DOHH2 (cell line): Measurements from ENCODE around the gene RPL10.
"Not testable (repeated sequence)": the region's sequence is repeated elsewhere in the genome, so short reads cannot be mapped to it uniquely, and the experiment has no call there.

Source experiments
- H3F3A ChIP-seq: fragments of 200-600 bp; sonication (generic), shearing (Covaris generic); 2 replicates; pipeline ENCODE4 v1.6.0; 2016; ENCODE audit warnings: antibody characterized with exemption, mild to moderate bottlenecking; ENCODE audit not compliant: control insufficient read depth, insufficient read depth
- H3K27ac ChIP-seq: fragments of 200-600 bp; sonication (generic); 2 replicates; pipeline ENCODE4 v1.5.1; 2014; ENCODE audit warnings: low read depth, mild to moderate bottlenecking, low read length, moderate library complexity
- H3K27me3 ChIP-seq: fragments of 200-600 bp; sonication (generic); 2 replicates; pipeline ENCODE4 v1.6.1; 2014; ENCODE audit warnings: mild to moderate bottlenecking, low read length, mixed read lengths; ENCODE audit not compliant: control insufficient read depth
- H3K36me3 ChIP-seq: fragments of 200-600 bp; sonication (generic); 2 replicates; pipeline ENCODE4 v1.6.1; 2014; ENCODE audit warnings: mild to moderate bottlenecking, low read length, moderate library complexity, mixed read lengths; ENCODE audit not compliant: control insufficient read depth
- H3K4me1 ChIP-seq: fragments of 200-600 bp; sonication (generic); 2 replicates; pipeline ENCODE4 v1.6.1; 2014; ENCODE audit warnings: mild to moderate bottlenecking, low read length, mixed read lengths; ENCODE audit not compliant: control insufficient read depth
- H3K4me2 ChIP-seq: fragments of 200-600 bp; sonication (generic); 2 replicates; pipeline ENCODE4 v1.6.0; 2014; ENCODE audit warnings: mild to moderate bottlenecking, low read length, moderate library complexity
- H3K4me3 ChIP-seq: fragments of 200-600 bp; sonication (generic); 2 replicates; pipeline ENCODE4 v1.5.1; 2014; ENCODE audit warnings: mild to moderate bottlenecking, low read length, mixed read lengths
- H3K79me2 ChIP-seq: fragments of 200-600 bp; sonication (generic); 2 replicates; pipeline ENCODE4 v1.6.1; 2014; ENCODE audit warnings: mild to moderate bottlenecking, low read length, mixed read lengths; ENCODE audit not compliant: control insufficient read depth
- H3K9me2 ChIP-seq: fragments of 200-600 bp; sonication (generic); replicated peaks from 2 replicates; pipeline ENCODE4 v1.6.1; 2014; ENCODE audit warnings: mild to moderate bottlenecking, low read length, mixed read lengths; ENCODE audit not compliant: control insufficient read depth
- H3K9me3 ChIP-seq: fragments of 200-600 bp; sonication (generic); 2 replicates; pipeline ENCODE4 v1.6.1; 2014; ENCODE audit warnings: antibody characterized with exemption, low read length, mixed read lengths; ENCODE audit not compliant: control insufficient read depth, insufficient read depth
- H4K20me1 ChIP-seq: fragments of 200-600 bp; sonication (generic); 2 replicates; pipeline ENCODE4 v1.6.0; 2014; ENCODE audit warnings: low read depth, mild to moderate bottlenecking, antibody characterized with exemption, low read length, moderate library complexity; ENCODE audit not compliant: control insufficient read depth, insufficient read depth
- CTCF ChIP-seq: fragments of 200-600 bp; sonication (generic); IDR thresholded peaks from one replicate; pipeline ENCODE4 v1.5.1; 2014; ENCODE audit warnings: antibody characterized with exemption, mild to moderate bottlenecking, low read depth, low read length; ENCODE audit not compliant: poor library complexity, severe bottlenecking
- EZH2phosphoT487 ChIP-seq: fragments of 200-600 bp; sonication (generic); IDR thresholded peaks from 2 replicates; pipeline ENCODE4 v1.6.1; 2017; ENCODE audit warnings: borderline replicate concordance, mild to moderate bottlenecking, antibody characterized with exemption, low read length, moderate library complexity, mixed read lengths

RPL10 gene

GRCh38 chrX:154389812-154390747 is 8.1 kb upstream of the RPL10 start:
- H3K4me2 ChIP-seq, H4K20me1 ChIP-seq, H3K4me3 ChIP-seq, H3K27me3 ChIP-seq, H3K4me1 ChIP-seq, H3K79me2 ChIP-seq, H3K36me3 ChIP-seq, H3K9me3 ChIP-seq, H3K27ac ChIP-seq, H3F3A ChIP-seq, H3K9me2 ChIP-seq: not testable (repeated sequence)

GRCh38 chrX:154396363-154396762 is 1.8 kb upstream of the RPL10 start:
- H3K27ac ChIP-seq, H3K4me2 ChIP-seq: not testable (repeated sequence)

GRCh38 chrX:154396973-154397887 is 947 bp upstream of the RPL10 start:
- Histone ChIP-seq H3K4me1 (peaks cover 17% of the 10 kb centered on the region), H3K9me3 (no peaks in the 10 kb centered on the region), H3K9me2 (no peaks in the 10 kb centered on the region), H4K20me1 (no peaks in the 10 kb centered on the region), H3K4me3 (peak overlapping the region; percentile 95), H3K36me3 (peaks cover 33% of the 10 kb centered on the region), H3F3A (peaks cover 29% of the 10 kb centered on the region), H3K79me2 (peaks cover 28% of the 10 kb centered on the region), H3K4me2 (peak overlapping the region; percentile 86), H3K27ac (peak overlapping the region; percentile 93), H3K27me3 (no peaks in the 10 kb centered on the region)
- TF ChIP-seq CTCF, result no peak
- no peak for TF ChIP-seq EZH2phosphoT487

More at GRCh38 chrX:154396363-154396762, 1.8 kb upstream of the RPL10 start:
- Histone ChIP-seq H3K36me3 (peaks cover 32% of the 10 kb centered on the region), H3F3A (peaks cover 21% of the 10 kb centered on the region), H3K79me2 (peaks cover 28% of the 10 kb centered on the region), H3K4me1 (peaks cover 17% of the 10 kb centered on the region)
- not testable (repeated sequence) for H3K9me3 ChIP-seq, H3K4me3 ChIP-seq, H4K20me1 ChIP-seq, H3K9me2 ChIP-seq, H3K27me3 ChIP-seq

GRCh38 chrX:154398668-154399526 is 720 bp downstream of the RPL10 start:
- H3K4me2 ChIP-seq, result peak overlapping the region; percentile 86
- no peaks in the 10 kb centered on the region for H3K9me3 ChIP-seq
- H4K20me1 ChIP-seq, result no peaks in the 10 kb centered on the region
- H3K9me2 ChIP-seq, result no peaks in the 10 kb centered on the region
- peaks cover 17% of the 10 kb centered on the region for H3K4me1 ChIP-seq
- H3K27ac ChIP-seq, result peak overlapping the region; percentile 93
- H3F3A ChIP-seq, result peaks cover 29% of the 10 kb centered on the region
- peak overlapping the region; percentile 95 for H3K4me3 ChIP-seq
- H3K27me3 ChIP-seq, result no peaks in the 10 kb centered on the region
- peaks cover 28% of the 10 kb centered on the region for H3K79me2 ChIP-seq
- no peak for TF ChIP-seq EZH2phosphoT487
- TF ChIP-seq CTCF, result peak; percentile 69
- H3K36me3 ChIP-seq, result peaks cover 33% of the 10 kb centered on the region
